HCT116 (cell line): Measurements from ENCODE around the gene PDIA2. TPM values are rescaled to one million over a fixed set of nuclear protein-coding genes. Genes with fewer than 3 reads are reported as not detected.

Experiments used
- ATAC-seq: fragments of 200-7000 bp; cut with Tn5 transposase; 2 replicates; pipeline ENCODE4 v1.9.1; 2020; ENCODE audit warnings: mild to moderate bottlenecking, moderate library complexity
- BruUV-seq: library from RNA; stranded (reverse); fragments of 400-500 nt; replicated peaks from 2 replicates; lab custom pipeline; 2021; lab: Mats Ljungman, UMichigan
- CTCF ChIA-PET: fragments of 300-600 bp; sonication (Branson Sonifier 250); formaldehyde crosslinking; loops from one replicate; lab custom pipeline; 2021; ENCODE audit warnings: antibody characterized with exemption; lab: Charles Lee
- POLR2A ChIA-PET: fragments of 300-600, 350-600 bp; sonication (Branson Sonifier 250); formaldehyde crosslinking; loops from one replicate; lab custom pipeline; 2021; ENCODE audit warnings: antibody characterized with exemption; lab: Charles Lee
- RAD21 ChIA-PET, 2 experiments: fragments of 300-600 bp; sonication (Branson Sonifier 250); formaldehyde crosslinking; loops; one replicate each; lab custom pipeline; 2023; ENCODE audit warnings: low total read pairs in 2 of 2; ENCODE audit not compliant: uncharacterized antibody in 2 of 2, unreplicated experiment in 2 of 2, low non-redundant PET in 1 of 2; lab: Charles Lee
- DNase-seq: peaks from one replicate; pipeline ENCODE4 v3.0.0-alpha.2; 2010; ENCODE audit warnings: low read depth, low spot score
- H2AFZ ChIP-seq: fragments of 200-600 bp; shearing (Covaris generic), sonication (generic); 2 replicates; pipeline ENCODE4 v1.6.1; 2017; ENCODE audit warnings: low read depth, mixed run types, mixed read lengths, antibody characterized with exemption, low read length; ENCODE audit not compliant: poor library complexity, severe bottlenecking
- H3K27ac ChIP-seq: 2 replicates; pipeline ENCODE4 v1.5.1; 2012; ENCODE audit warnings: low read depth, low read length
- H3K27me3 ChIP-seq: fragments of 200-600 bp; sonication (generic); 2 replicates; pipeline ENCODE4 v1.6.1; 2016; ENCODE audit warnings: mixed run types, low read length, mixed read lengths; ENCODE audit not compliant: insufficient read depth
- H3K36me3 ChIP-seq, 2 experiments: fragments of 200-500 bp in 1 of 2; fragments of 200-600 bp in 1 of 2; sonication (Bioruptor generic) in 1 of 2; sonication (generic) in 1 of 2; 2 replicates each; pipeline versions ENCODE4 v1.5.1 to v1.6.1; 2014 to 2016; ENCODE audit warnings: low read length in 2 of 2, inconsistent platforms in 1 of 2, mixed read lengths in 1 of 2, mixed run types in 1 of 2; ENCODE audit not compliant: insufficient read depth in 2 of 2, control insufficient read depth in 1 of 2
- H3K4me1 ChIP-seq, 2 experiments: fragments of 200-600 bp in 1 of 2; sonication (generic) in 1 of 2; 2 replicates each; pipeline versions ENCODE4 v1.5.1 to v1.6.1; 2012 to 2017; ENCODE audit warnings: low read length in 2 of 2, inconsistent platforms in 1 of 2, mild to moderate bottlenecking in 1 of 2, mixed read lengths in 1 of 2, mixed run types in 1 of 2, moderate library complexity in 1 of 2; ENCODE audit not compliant: insufficient read depth in 2 of 2, control insufficient read depth in 1 of 2
- H3K4me2 ChIP-seq: fragments of 200-600 bp; sonication (generic); 2 replicates; pipeline ENCODE4 v1.6.1; 2017; ENCODE audit warnings: mixed run types, low read length, mixed read lengths
- H3K4me3 ChIP-seq, 2 experiments: fragments of 200-600 bp in 1 of 2; sonication (generic) in 1 of 2; replicated peaks in 1 of 2; 2 replicates each; pipeline ENCODE4 v1.5.1; 2011 to 2016; ENCODE audit warnings: low read length in 2 of 2, control low read depth in 1 of 2, low read depth in 1 of 2, mild to moderate bottlenecking in 1 of 2, mixed read lengths in 1 of 2, mixed run types in 1 of 2
- H3K79me2 ChIP-seq: fragments of 200-600 bp; sonication (generic); 2 replicates; pipeline ENCODE4 v1.6.1; 2017; ENCODE audit warnings: mild to moderate bottlenecking, mixed run types, low read length, moderate library complexity, mixed read lengths; ENCODE audit not compliant: insufficient read depth
- H3K9ac ChIP-seq: fragments of 200-600 bp; sonication (generic); 2 replicates; pipeline ENCODE4 v1.6.1; 2016; ENCODE audit warnings: low read length, mixed read lengths
- H3K9me2 ChIP-seq: fragments of 200-600 bp; sonication (generic), shearing (Covaris generic); 2 replicates; pipeline ENCODE4 v1.6.1; 2017; ENCODE audit warnings: mixed run types, mild to moderate bottlenecking, moderate library complexity; ENCODE audit not compliant: insufficient read depth
- H3K9me3 ChIP-seq, 2 experiments: fragments of 200-500 bp in 1 of 2; fragments of 200-600 bp in 1 of 2; sonication (Bioruptor generic) in 1 of 2; sonication (generic) in 1 of 2; 2 replicates each; pipeline ENCODE4 v1.6.1; 2014 to 2017; ENCODE audit warnings: low read length in 2 of 2, mixed read lengths in 2 of 2, inconsistent platforms in 1 of 2, low read depth in 1 of 2, mild to moderate bottlenecking in 1 of 2, mixed run types in 1 of 2, moderate library complexity in 1 of 2; ENCODE audit not compliant: control insufficient read depth in 1 of 2, insufficient read depth in 1 of 2
- H4K20me1 ChIP-seq: fragments of 200-600 bp; sonication (generic), shearing (Covaris generic); 2 replicates; pipeline ENCODE4 v1.6.1; 2017; ENCODE audit warnings: mixed run types, mild to moderate bottlenecking, moderate library complexity; ENCODE audit not compliant: insufficient read depth
- ATF3 ChIP-seq: IDR thresholded peaks from 2 replicates; pipeline ENCODE4 v1.6.1; 2012
- CBX3 ChIP-seq: IDR thresholded peaks from 2 replicates; pipeline ENCODE4 v1.6.1; 2012; ENCODE audit warnings: low read depth
- CEBPB ChIP-seq: IDR thresholded peaks from 2 replicates; pipeline ENCODE4 v1.6.1; 2012; ENCODE audit warnings: low read depth
- CTCF ChIP-seq, 3 experiments: fragments of 200-600 bp in 1 of 3; sonication (generic) in 1 of 3; IDR thresholded peaks in 2 of 3; conservative IDR thresholded peaks in 1 of 3; 2 replicates each; pipeline ENCODE4 v1.5.1; 2012 to 2017; ENCODE audit warnings: low read depth in 2 of 3, low read length in 2 of 3, antibody characterized with exemption in 1 of 3, borderline replicate concordance in 1 of 3, control low read depth in 1 of 3, mild to moderate bottlenecking in 1 of 3, mixed read lengths in 1 of 3, mixed run types in 1 of 3, moderate library complexity in 1 of 3; ENCODE audit not compliant: insufficient read depth in 1 of 3
- EGR1 ChIP-seq: IDR thresholded peaks from 2 replicates; pipeline ENCODE4 v1.6.1; 2012; ENCODE audit warnings: low read depth
- ELF1 ChIP-seq: IDR thresholded peaks from 2 replicates; pipeline ENCODE4 v1.6.1; 2012; ENCODE audit warnings: low read depth, borderline replicate concordance
- EZH2phosphoT487 ChIP-seq: fragments of 200-600 bp; IDR thresholded peaks from 2 replicates; pipeline ENCODE4 v1.6.1; 2018; ENCODE audit warnings: antibody characterized with exemption, borderline replicate concordance
- FOSL1 ChIP-seq: IDR thresholded peaks from 2 replicates; pipeline ENCODE4 v1.6.1; 2012; ENCODE audit warnings: low read depth
- POLR2AphosphoS5 ChIP-seq: IDR thresholded peaks from 2 replicates; pipeline ENCODE4 v1.6.1; 2011; ENCODE audit warnings: mild to moderate bottlenecking, low read depth, low read length, moderate library complexity
- SIN3A ChIP-seq: IDR thresholded peaks from 2 replicates; pipeline ENCODE4 v1.6.1; 2012; ENCODE audit warnings: low read depth
- SRF ChIP-seq: IDR thresholded peaks from 2 replicates; pipeline ENCODE4 v1.6.1; 2012; ENCODE audit warnings: low read depth
- TCF7L2 ChIP-seq: IDR thresholded peaks from 2 replicates; pipeline ENCODE4 v1.7.0; 2011; ENCODE audit warnings: borderline replicate concordance, inconsistent platforms; ENCODE audit not compliant: insufficient read depth, insufficient read length; ENCODE audit errors: extremely low read depth
- YY1 ChIP-seq: IDR thresholded peaks from 2 replicates; pipeline ENCODE4 v1.6.1; 2011; ENCODE audit warnings: low read length, low read depth, moderate library complexity, mild to moderate bottlenecking; ENCODE audit not compliant: insufficient replicate concordance; ENCODE audit errors: extremely low read depth
- ZBTB33 ChIP-seq: IDR thresholded peaks from 2 replicates; pipeline ENCODE4 v1.6.1; 2011; ENCODE audit warnings: mild to moderate bottlenecking, low read length, moderate library complexity; ENCODE audit not compliant: insufficient replicate concordance; ENCODE audit errors: extremely low read depth
- ZFX ChIP-seq: fragments of 450-650 bp; IDR thresholded peaks from 2 replicates; pipeline ENCODE4 v1.6.1; 2017
- ZNF274 ChIP-seq: fragments of 200-500 bp; sonication (Bioruptor generic); IDR thresholded peaks from 2 replicates; pipeline ENCODE4 v1.6.1; 2014; ENCODE audit warnings: mild to moderate bottlenecking, low read depth, low read length, inconsistent platforms
- intact Hi-C: fragments of 100-400 bp; cut with micrococcal nuclease; formaldehyde crosslinking; loops from 2 replicates; pipeline ENCODE4 v1.10.0; 2022
- total RNA-seq: library from RNA; stranded (reverse); gene quantifications from one replicate; pipeline ENCODE4 v1.2.1, GENCODE V29; 2021; ENCODE audit not compliant: unreplicated experiment

PDIA2 gene
- total RNA-seq, 1 experiment from 2014 or later, result 0.93 TPM

- no peak for TF ChIP-seq CTCF (IDR thresholded peaks at IDR 0.05 in 2 of 3, conservative IDR thresholded peaks at IDR 0.05 in 1 of 3; ENCODE audit: borderline replicate concordance in 1 of 3, insufficient read depth in 1 of 3, low read depth in 2 of 3, low read length in 2 of 3)
- TF ChIP-seq SRF, result no peak
- TF ChIP-seq ELF1, result no peak
- TF ChIP-seq EZH2phosphoT487, result no peak
- TF ChIP-seq ATF3, result no peak
- no peak for TF ChIP-seq ZFX
- no peak for TF ChIP-seq SIN3A
Observed at GRCh38 chr16:296276-296675, 13.3 kb downstream of the PDIA2 start (continued).

- Histone ChIP-seq H3K4me3 (no peak overlapping the region), H3K9me3 (no peaks in the 10 kb centered on the region), H3K9ac (no peak overlapping the region), H3K27me3 (no peaks in the 10 kb centered on the region), H3K79me2 (no peaks in the 10 kb centered on the region), H3K4me1 (no peaks in the 10 kb centered on the region), H4K20me1 (no peaks in the 10 kb centered on the region), H2AFZ (no peak overlapping the region), H3K9me2 (no peaks in the 10 kb centered on the region), H3K36me3 (no peaks in the 10 kb centered on the region), H3K27ac (no peak overlapping the region), H3K4me2 (no peak overlapping the region)
- POLR2A ChIA-PET, result no interaction called here
- intact Hi-C loops, result no loop called here
- ATAC-seq (no peak), DNase-seq (no peak)
- BruUV-seq, result no TSS peak
- RAD21 ChIA-PET, result no interaction called here
- CTCF ChIA-PET, result no interaction called here
- TF ChIP-seq FOSL1 (no peak), EGR1 (no peak), CBX3 (no peak), YY1 (no peak), TCF7L2 (no peak), CTCF (IDR thresholded peaks at IDR 0.05 in 2 of 3, conservative IDR thresholded peaks at IDR 0.05 in 1 of 3; ENCODE audit: borderline replicate concordance in 1 of 3, insufficient read depth in 1 of 3, low read depth in 2 of 3, low read length in 2 of 3) (no peak), ELF1 (no peak), ZBTB33 (no peak), CEBPB (no peak), POLR2AphosphoS5 (no peak), ZNF274 (no peak), SIN3A (no peak)
Observed at GRCh38 chr16:296806-297510, 14.0 kb downstream of the PDIA2 start.
